Measurements from ENCODE around the gene ARHGAP30.

DNA sequence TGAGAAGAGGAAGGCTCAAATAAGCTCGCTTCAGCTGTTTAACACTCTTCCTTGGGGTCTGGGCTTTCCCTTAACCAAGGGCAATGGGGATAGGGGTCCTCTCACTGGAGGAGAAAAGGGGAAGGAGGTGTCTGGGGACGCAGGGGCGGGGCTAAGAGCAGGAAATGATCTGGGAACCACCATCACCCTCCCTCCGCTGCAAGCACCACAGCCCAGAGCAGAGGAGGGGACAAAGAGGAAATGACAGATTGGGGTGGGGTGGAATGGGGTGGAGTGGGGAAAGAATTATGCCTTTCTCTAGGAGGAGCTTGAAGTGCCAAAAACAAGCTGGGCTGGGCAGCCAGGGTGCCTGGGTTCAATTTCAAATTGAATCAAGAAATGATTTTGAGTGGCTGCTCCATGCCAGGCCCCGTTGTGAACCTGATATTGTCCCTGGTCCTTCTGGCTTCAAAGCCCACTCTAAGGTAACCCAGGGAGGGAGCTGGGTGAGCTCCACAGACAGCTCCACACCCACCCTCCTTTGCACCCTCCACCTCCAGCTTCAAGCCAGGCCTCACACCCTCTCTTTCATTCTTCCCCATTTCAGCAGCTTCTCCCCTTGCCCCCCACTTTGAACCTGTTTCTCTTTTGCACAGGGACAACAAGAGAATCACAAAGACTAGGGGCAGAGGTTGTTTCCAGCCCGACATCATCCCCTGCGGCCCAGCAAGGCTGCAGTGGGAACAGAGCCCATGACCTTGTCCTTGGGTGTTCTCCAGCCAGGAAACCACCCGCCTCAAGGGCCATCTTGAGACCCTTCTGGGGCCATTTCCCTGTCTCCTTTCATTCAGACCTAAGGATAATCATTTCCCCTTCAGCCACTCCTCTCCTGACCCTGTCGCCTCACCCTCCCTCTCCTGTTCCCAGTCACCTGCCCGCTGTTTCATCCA lies 1.1 kb downstream of the ARHGAP30 start:
- TF ChIP-seq, protein P1, sequence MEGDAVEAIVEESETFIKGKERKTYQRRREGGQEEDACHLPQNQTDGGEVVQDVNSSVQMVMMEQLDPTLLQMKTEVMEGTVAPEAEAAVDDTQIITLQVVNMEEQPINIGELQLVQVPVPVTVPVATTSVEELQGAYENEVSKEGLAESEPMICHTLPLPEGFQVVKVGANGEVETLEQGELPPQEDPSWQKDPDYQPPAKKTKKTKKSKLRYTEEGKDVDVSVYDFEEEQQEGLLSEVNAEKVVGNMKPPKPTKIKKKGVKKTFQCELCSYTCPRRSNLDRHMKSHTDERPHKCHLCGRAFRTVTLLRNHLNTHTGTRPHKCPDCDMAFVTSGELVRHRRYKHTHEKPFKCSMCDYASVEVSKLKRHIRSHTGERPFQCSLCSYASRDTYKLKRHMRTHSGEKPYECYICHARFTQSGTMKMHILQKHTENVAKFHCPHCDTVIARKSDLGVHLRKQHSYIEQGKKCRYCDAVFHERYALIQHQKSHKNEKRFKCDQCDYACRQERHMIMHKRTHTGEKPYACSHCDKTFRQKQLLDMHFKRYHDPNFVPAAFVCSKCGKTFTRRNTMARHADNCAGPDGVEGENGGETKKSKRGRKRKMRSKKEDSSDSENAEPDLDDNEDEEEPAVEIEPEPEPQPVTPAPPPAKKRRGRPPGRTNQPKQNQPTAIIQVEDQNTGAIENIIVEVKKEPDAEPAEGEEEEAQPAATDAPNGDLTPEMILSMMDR (conservative IDR thresholded peaks at IDR 0.05) = no peak
- no peak for TF ChIP-seq ZFX (IDR thresholded peaks at IDR 0.05)
